Raji (cell line): Measurements from ENCODE around the gene CSGALNACT2.

Experiments
- POLR2A ChIP-seq: IDR thresholded peaks from 2 replicates; pipeline ENCODE4 v1.6.1; 2011; ENCODE audit warnings: low read depth, low read length, control low read depth; ENCODE audit not compliant: insufficient read depth

Gene CSGALNACT2

GRCh38 chr10:43196981-43197833 is 59.0 kb downstream of the CSGALNACT2 start:
- TF ChIP-seq POLR2A, result no peak

- TF ChIP-seq POLR2A, result no peak
These were observed 59.8 kb downstream of the CSGALNACT2 start for GRCh38 chr10:43197834-43198681.

GRCh38 chr10:43198682-43199005 is 60.4 kb downstream of the CSGALNACT2 start:
- no peak for TF ChIP-seq POLR2A

GRCh38 chr10:43199088-43199683 is 60.9 kb downstream of the CSGALNACT2 start:
- TF ChIP-seq POLR2A, result no peak

- TF ChIP-seq POLR2A, result no peak
These were observed 61.7 kb downstream of the CSGALNACT2 start for GRCh38 chr10:43199684-43200537.

- no peak for TF ChIP-seq POLR2A
These were observed 62.5 kb downstream of the CSGALNACT2 start for GRCh38 chr10:43200538-43201390.

GRCh38 chr10:43201545-43202131 is 63.4 kb downstream of the CSGALNACT2 start:
- TF ChIP-seq POLR2A, result no peak

- TF ChIP-seq POLR2A, result no peak
These were observed 64.0 kb downstream of the CSGALNACT2 start for GRCh38 chr10:43202224-43202656.

GRCh38 chr10:43202657-43203447 is 64.6 kb downstream of the CSGALNACT2 start:
- TF ChIP-seq POLR2A, result no peak

- TF ChIP-seq POLR2A, result no peak
These were observed 65.3 kb downstream of the CSGALNACT2 start for GRCh38 chr10:43203448-43204041.

- no peak for TF ChIP-seq POLR2A
These were observed 66.0 kb downstream of the CSGALNACT2 start for GRCh38 chr10:43204042-43204942.

- no peak for TF ChIP-seq POLR2A
These were observed 66.9 kb downstream of the CSGALNACT2 start for GRCh38 chr10:43204943-43205671.
